Measurements from ENCODE around the gene CNKSR2. TPM values are rescaled to one million over a fixed set of nuclear protein-coding genes. Genes with fewer than 3 reads are reported as not detected.

Gene CNKSR2
- total RNA-seq, 1 donor from 2014 or later: 3.4 TPM

GRCh38 chrX:21702725-21703124 is 328.5 kb downstream of the CNKSR2 start:
- Histone ChIP-seq H3K4me3 (ENCODE audit: low read depth, low read length) (no peak overlapping the region), H3K27me3 (ENCODE audit: control insufficient read depth, insufficient read depth, low read length) (no peaks in the 10 kb centered on the region), H3K36me3 (ENCODE audit: control insufficient read depth, insufficient read depth, low read length) (no peaks in the 10 kb centered on the region)
- no peak for DNase-seq (ENCODE audit: low read depth)
- TF ChIP-seq, protein P1, sequence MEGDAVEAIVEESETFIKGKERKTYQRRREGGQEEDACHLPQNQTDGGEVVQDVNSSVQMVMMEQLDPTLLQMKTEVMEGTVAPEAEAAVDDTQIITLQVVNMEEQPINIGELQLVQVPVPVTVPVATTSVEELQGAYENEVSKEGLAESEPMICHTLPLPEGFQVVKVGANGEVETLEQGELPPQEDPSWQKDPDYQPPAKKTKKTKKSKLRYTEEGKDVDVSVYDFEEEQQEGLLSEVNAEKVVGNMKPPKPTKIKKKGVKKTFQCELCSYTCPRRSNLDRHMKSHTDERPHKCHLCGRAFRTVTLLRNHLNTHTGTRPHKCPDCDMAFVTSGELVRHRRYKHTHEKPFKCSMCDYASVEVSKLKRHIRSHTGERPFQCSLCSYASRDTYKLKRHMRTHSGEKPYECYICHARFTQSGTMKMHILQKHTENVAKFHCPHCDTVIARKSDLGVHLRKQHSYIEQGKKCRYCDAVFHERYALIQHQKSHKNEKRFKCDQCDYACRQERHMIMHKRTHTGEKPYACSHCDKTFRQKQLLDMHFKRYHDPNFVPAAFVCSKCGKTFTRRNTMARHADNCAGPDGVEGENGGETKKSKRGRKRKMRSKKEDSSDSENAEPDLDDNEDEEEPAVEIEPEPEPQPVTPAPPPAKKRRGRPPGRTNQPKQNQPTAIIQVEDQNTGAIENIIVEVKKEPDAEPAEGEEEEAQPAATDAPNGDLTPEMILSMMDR (IDR thresholded peaks at IDR 0.05; ENCODE audit: insufficient read depth, low read length, poor library complexity, severe bottlenecking): no peak
